HG03066 (cell line): ENCODE data around the gene MPZ.

Experiments used
- ATAC-seq: cut with Tn5 transposase; IDR thresholded peaks from one replicate; pipeline ENCODE4 v1.9.1; 2021; ENCODE audit warnings: low read depth; ENCODE audit not compliant: unreplicated experiment

MPZ gene

DNA sequence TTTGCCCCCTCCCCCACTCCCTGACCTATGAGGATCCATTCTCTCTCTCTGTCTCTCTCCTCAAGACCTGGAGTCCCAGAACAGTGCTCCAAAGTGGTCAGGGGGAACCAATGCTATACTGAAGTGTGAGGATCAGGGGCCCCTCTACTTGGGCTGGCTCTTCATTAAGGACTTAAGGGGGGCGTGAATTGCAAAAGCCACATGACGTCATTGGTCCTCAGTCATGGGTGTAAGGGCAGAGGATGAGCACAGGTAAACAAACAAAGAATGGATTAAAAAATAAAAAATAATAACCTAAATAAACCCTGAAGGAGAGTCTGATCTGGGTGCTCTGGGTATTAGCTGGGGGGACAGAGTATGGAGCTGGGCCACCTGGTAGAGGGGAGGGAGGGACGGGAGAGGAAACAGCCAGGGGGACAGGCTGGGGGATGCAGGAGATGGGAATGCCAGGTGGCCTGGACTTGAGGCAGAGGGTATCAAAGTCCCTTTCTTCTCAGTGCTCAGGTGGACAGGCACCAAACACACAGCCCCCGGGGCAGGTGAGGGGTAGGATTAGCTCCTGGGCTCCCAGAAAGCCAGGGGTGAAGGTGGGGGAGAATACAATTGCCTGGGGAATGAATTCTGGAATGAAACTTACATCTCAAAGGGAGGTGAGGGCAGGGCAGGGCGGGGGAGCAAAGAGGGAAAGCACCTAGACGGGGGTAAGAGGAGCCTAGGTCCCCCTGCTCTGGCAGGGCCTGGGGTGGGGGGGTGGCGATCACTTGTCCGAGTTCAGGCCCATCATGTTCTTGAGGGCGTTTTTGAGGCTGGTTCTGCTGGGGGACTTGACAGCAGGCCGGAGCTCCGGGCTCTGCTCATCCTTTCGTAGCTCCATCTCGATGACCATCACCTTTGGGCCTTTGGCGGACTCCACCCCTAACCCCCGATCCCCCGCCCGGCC is 4.6 kb downstream of the MPZ start:
- no peak for ATAC-seq

DNA sequence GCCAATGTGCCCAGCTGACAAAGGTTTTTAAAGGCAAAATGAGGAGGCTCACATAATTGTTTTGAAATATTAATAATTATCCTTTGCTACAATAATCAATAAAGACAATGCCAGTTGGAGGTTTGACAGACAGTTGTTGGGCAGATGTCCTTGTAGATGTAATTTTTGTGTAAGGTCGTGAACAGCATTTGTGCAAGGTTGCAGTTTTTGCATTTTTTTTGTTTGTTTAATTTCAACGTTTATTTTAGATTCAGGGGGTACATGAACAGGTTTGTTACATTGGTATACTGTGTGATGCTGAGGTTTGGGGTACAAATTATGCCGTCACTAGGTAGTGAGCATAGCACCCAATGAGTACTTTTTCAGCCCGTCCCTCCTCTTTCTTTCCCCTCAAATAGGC is 9.3 kb downstream of the MPZ start:
- no peak for ATAC-seq

DNA sequence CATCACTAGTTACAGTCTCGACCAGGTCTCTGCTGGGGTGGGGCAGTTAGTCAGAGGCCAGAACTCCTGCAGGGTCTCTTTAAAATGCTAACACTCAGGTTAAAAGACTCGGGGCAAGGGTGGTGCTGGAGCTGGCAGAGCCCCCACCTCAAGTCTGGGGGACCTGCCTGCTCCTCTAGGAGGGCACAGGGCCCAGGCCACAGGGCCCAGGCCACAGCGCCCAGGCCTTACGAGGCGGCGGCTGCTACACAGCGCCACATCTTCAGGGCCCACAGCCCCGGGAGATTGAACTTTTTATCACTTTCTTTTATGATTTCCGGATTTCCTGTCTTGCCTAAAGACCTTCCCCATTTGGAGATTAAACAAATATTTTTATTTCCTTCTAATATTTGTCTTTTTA is 10.4 kb downstream of the MPZ start:
- no peak for ATAC-seq

DNA sequence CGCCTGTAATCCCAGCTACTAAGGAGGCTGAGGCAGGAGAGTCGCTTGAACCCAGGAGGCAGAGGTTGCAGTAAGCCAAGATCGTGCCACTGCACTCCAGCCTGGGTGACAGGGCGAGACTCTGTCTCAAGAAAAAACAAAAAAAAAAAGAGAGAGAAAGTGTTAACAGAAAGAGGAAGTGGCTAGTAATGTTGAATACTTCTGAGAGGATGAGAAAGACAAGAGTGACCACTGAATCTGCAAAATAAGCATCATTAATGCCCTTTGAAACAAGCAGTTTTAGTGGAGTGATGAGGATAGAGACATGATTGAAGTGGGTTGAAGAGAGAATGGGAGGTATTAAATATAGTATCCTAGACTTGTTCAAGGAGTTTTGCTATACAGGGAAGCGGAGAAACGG is 11.7 kb downstream of the MPZ start:
- ATAC-seq = no peak

DNA sequence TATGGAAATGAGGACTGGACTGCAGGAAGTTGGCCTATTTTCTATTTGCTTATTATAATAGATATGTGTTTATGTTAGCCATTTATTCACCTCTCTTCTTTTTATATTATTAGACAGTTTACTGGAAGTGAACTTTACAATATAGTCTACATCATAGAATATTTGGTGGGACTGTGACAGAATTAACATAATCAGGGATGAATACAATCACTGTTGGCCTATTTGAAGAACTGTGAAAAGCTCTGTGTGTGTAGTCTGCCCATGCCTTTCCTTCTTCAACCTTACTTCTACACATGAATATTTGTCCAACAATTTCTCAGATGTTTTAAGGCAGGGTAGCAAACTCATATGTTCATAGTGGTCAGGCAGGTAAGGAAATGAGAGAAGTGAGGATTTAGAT is 12.4 kb downstream of the MPZ start:
- ATAC-seq = no peak

DNA sequence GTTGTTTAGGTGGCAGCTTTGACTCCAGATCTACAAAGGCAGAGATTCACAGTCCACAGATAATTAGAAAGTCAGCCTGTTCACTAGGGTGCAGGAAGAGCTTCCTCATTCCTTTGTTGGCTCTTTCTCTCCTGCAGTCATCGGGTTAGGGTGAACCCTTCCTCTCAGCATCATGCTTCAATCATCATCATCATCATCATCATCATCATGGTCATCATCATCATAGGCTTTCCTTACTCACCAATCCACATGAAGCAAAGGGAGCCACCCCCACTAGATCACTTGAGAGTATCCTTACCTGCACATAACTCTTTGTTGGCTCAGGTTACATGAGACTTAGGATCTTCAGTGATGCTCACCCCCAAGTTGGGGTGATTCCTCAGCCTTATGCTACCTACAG is 19.0 kb downstream of the MPZ start:
- ATAC-seq = no peak

DNA sequence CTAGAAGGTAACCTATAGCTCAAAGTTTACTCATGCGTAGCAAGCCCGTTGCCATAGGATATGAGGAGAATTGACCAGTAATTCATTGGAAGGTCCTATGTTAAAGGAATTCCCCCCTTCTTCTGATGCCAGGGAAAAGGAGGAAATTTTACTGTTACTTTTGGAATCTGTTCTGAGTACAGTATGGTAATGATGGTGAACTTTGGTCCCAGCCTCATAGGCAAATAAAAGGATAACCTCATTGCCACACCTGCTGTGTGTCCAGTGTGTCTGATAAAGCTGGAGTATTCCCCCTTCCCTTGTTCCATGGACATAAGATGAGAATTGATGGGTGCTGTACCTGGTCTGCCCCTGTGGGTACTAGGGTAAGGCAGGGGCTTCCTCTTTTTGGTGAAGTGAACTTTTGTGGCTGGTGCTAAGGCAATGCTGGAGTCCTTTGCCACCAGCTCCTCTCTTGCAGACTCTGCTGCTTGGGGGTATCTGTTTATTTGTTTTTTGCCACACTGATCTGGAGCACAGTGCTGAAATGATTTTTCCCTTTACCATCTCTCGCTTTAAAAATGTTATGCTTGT is 22.2 kb downstream of the MPZ start:
- ATAC-seq = no peak

DNA sequence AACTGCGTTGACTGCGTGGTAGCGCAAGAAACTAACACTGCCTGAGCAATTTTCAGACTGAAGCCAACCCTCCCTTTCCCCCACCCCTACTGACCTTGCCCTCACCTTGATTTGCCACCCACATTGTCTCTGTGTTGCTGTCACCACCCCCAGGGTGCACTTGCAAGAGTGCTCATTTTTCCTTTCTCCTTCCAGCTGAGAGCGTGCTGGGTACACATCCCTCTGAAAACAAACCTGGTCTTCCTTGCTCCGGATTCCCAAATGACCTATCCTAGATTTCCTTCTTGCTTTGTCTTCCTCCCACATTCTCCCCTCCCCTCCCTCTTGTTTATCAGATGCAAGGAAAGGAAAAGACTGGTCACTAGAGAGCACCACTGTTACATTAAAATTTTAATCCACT is 24.2 kb downstream of the MPZ start:
- ATAC-seq = no peak

DNA sequence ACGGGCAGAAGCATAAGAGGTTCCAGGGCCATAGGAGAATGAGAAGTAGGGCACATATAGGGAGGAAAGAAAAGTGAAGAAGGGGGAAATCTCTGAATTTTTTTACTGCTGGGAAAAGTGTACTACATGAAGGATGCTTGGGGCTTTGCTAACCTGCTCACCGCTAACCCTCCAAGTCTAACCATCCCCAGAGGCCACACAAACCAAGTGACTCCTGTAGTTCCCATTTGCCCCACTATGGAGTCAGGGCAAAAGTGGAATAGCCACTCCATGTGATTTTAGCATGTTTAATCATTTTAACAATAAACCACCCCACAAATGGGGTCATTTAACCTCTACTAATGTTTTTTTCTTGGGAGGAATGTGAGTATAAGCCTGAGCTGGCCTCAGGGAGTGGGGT is 24.7 kb downstream of the MPZ start:
- ATAC-seq = no peak

DNA sequence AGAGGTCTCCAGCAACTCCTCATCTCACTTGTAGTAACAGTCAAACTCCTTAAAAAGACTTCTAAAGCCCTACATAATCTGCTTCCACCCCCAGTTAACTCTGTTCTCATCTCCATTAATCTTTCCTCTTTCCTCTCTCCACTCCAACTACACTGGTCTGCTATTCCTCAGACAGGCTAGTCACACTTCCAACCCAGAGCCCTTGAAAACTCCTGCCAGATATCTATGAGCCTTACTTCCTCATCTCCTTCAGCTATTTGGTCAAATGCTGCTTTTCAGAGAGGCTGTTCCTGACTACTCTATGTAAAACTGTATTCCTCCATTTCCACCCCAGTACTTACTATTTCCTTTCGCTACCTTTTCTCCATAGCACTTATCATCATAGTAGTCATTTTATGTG is 26.8 kb downstream of the MPZ start:
- ATAC-seq = no peak

DNA sequence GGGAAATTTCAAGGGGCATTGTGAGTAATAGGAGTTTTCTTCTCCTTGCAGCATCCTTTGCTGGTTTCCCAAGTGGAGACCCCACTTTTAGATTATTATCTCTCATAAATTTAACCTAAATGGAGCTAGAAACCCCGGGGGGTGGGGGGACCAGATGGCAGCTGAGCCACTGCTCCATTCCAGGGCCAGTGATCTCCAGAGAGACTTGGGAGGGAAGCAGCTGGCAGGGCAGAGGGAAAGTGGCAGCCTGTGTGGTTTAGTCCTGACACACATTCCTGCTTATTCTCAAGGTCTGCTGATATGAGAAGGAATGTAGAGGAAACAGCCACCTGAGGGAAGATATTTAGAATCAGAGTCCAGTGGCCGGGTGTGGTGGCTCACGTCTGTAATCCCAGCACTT is 34.9 kb downstream of the MPZ start:
- ATAC-seq = no peak

DNA sequence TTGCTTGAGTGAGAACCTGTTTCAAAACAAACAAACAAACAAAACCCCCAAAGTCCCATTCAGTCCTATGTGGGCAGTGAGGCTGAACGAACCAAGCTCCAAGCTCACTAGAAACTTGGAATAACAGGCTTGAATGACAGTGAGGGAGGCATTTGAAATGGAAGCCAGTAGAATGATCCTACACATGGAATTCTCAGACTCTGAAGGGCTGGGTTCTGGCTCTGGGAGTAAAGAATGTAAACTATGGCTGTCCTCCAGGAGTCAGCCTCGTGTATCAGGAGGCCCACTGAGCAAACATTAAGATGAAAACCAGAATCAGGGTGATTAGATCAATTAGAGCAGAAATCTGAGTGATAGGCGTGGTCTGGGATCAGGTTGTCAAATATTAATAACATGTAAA is 36.4 kb downstream of the MPZ start:
- no peak for ATAC-seq

DNA sequence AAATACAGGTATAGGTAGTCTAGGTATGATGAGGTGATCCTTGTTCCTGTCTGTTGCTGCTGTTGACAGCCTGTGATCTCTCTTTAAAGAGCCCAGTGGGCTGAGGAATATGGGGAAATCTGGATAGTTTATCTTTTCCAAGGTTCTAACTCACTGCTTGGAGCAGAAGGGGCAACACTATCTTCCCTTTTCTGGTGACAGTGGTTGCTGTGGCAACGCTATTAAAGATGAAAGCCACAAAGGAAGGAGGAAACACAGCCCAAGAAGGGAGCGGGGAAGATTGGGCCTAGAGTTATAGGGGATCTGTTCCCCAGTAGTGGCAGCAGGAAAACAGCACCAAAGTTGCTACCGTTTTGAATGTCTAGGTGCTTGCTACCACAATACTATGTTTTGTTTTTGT is 42.4 kb downstream of the MPZ start:
- no peak for ATAC-seq

DNA sequence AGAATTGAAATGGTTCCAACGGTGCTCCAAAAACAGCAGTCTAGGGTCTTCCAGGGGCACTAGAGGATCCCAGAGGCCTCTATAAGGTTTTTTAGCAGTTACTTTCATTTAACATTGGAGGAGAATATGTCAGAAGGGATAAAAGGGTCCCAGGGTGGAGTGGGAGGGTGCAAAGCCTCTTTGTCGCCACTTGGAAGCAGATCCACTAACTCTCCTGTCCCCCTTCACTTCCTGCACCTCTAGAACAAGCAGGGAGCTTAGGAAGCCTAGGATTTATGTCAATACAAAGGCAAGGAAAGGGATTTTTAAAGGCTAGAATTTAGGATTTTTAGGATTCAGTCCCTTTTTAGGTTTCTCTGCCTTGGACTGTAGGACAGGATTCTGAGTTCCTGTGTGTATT is 42.9 kb downstream of the MPZ start:
- ATAC-seq = no peak

DNA sequence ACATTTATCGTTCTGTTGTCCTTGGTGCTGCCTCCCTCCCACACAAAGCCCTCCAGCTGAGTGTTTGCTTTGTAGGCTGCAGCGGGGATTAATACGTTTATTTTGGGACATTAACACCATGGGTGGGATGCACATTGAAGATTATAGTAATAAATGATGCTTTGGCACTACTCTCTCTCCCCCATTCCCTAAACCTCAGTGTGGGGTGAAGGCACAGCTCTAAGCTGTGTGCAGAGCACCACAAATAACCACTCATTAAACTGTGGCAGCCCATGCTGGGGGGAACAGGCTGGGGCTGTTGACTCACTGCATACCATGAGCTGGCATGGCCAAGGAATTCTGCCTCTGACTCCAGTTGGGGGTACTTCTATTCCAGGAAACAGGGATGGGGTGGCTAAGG is 43.6 kb downstream of the MPZ start:
- no peak for ATAC-seq

DNA sequence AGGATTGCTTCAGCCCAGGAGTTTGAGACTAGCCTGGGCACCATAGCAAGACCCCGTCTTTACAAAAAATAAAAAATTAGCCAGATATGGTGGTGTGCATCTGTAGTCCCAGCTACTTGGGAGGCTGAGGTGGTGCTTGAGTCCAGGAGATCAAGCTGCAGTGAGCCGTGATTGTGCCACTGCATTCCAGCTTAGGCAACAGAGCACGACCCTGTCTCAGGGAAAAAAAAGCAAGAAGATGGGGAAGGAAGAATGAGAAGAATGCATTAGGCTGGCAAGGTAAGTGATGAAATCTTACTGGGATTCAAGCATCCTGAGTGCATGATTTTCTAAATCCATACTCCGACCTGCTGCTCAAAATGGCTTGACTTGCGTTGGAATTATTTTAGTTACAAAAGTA is 44.5 kb downstream of the MPZ start:
- ATAC-seq = no peak

DNA sequence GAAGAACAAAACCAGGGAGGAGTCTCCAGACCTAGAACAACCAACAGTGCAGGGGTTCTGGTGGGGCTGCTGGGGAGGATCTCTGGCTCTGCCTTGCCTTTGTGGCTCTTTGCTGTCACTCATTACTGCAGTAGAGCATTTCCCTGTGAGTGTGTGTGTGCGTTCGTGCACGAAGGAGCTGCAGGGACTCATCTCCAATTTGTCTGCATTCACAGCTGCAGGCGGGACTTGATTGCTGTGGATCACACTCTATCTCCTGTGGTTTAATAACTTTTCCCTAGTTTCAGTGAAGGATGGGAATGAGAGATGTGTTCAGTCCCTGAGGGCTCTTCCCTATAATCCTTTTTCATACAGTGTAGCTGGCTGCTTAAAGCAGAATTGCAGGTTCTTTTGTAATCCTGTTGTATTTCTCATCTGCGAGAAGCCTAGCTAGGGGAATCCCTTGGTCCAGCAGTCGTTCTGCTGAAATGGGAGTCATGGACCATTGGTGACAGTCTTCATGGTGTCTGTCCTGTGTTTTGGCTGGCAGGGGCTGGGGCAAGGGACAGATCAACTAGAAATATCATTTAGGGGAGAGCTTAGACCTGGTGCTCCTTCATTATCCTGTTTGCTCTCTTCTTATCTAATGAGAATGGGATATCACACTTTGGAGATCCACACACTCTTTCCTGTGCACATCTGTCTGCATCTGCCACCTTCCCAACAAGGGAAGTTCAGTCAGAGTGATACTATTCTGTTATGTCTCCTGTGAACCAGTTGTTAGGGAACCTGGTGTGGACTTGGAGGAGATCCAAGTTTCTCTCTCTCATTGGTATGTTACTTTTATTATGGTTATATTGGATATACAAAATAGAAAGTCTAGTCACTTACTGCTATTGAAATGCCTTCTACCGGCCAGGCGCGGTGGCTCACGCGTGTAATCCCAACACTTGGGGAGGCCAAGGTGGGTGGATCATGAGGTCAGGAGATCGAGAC is 48.2 kb downstream of the MPZ start:
- no peak for ATAC-seq

DNA sequence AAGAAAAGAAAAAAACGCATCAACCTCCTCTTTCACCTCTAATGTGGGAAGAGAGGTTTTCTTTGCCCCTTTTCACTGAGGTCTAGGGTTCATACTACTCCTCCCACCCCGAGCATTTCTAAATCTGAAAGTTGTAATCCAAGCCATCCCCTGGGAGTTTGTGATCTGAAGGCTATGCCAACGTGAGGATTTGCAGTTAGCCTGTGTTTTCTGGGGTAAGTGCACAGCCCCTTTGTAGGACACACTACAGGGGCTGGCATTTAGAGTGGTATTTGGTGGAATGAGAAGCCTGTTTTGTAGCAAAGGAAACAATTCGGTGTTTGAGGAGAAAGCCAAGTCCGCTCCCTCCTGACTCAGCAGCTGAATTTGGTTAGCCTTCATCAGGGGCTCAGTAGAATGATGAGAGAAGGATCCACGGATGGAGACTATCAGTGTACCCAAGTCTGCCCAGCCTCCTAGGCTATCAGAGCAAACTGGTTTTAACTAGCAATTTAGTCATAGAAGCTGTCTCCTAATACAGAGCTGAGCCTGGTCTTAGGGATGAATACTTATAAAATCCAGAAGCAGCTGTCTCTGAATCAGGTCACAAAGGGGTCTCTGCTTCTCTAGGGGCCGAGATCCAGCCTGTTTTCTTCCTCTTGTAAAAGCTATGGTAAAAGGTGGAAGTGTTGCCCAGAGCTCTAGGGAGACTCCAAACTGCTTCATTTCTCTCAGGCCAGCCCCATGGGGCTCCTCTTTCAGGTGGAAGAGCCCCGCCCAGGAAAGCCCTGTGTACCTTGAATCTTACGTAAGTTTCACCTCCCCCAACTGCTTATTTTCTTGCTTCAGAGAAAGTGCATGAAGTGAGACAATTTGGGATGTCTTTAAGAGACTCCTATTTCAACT is 49.1 kb downstream of the MPZ start:
- no peak for ATAC-seq

DNA sequence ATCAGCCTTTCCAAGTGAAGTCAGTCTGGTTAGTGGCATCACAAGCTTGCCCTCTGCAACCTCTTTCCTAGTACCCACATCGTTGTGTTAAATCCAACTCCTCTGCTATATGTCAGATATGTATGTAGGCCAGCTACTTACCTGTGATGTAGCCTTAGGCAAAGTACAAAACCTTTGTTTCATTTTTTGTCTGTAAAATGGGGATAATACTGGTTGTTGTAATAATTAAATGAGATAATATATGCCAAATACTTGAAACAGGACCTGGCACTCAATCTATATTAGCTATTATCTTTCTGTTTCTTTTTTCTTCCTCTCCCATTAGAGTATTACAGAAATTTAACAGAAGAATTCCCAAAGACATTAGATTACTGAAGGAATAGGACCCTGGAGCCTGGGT is 50.0 kb downstream of the MPZ start:
- no peak for ATAC-seq

DNA sequence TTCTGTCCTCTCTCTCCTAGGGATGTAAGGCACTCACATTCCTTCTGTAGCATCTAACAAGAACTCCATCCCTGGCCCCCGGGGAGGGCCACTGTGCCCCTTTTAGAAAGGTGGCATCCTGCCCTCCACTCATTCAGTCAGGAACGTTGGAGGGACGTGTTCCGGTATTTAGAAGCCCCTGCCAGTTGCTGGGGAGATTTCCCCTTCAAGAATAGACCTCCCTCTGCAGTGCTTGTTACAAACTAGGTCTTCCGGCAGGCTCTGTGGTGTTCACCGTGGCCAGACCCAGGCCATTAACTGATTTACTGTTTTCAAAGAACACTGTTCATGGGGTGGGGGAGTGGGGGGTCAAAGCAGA is 50.4 kb downstream of the MPZ start:
- ATAC-seq = no peak
